HG03558 (cell line): ENCODE results near the gene MARK4.
"Not testable (repeated sequence)": the region's sequence is repeated elsewhere in the genome, so short reads cannot be mapped to it uniquely, and the experiment has no call there.

Source experiments
- ATAC-seq: cut with Tn5 transposase; IDR thresholded peaks from one replicate; pipeline ENCODE4 v1.9.1; 2021; ENCODE audit warnings: moderate number of reproducible peaks; ENCODE audit not compliant: unreplicated experiment; ENCODE audit errors: extremely low read depth

MARK4 gene

GRCh38 chr19:45269939-45270338, 18.9 kb downstream of the MARK4 start:
- ATAC-seq = not testable (repeated sequence)

DNA sequence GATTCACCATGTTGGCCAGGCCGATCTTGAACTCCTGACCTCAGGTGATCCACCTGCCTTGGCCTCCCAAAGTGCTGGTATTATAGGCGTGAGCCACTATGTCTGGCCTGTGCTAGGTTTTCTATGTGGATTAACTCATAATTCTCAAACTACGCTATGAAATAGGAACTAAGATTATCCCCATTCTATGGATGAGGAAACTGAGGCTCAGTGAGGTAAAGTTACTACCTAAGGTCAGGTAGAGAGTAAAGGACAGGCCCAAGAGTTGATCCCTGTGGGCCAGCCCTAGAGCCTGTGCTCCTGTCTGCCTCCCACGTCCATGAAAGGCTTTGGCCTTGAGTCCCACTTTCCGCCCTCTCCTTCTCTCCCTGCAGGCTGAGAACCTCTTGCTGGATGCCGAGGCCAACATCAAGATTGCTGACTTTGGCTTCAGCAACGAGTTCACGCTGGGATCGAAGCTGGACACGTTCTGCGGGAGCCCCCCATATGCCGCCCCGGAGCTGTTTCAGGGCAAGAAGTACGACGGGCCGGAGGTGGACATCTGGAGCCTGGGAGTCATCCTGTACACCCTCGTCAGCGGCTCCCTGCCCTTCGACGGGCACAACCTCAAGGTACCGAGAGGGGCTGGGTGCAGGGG, 20.1 kb downstream of the MARK4 start:
- ATAC-seq = no peak

DNA sequence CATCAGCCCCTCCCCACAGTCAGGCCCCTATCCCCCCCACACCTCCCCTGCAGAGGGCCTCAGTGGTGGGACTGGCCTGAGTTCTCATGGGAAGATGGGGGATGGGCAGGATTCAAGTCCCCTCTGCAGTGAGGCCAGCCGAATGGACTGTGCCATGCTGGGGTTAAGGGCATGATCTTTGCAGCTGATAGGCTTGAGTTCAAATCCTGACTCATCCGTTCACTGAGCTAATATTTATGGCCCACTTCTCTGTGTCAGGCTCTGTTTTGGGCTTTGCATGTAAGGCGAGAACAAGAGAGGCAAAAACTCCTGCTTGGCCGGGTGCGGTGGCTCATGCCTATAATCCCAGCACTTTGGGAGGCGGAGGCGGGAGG, 20.7 kb downstream of the MARK4 start:
- no peak for ATAC-seq

- no peak for ATAC-seq
These were observed 22.4 kb downstream of the MARK4 start for GRCh38 chr19:45273521-45273855.

GRCh38 chr19:45275370-45275971, 24.4 kb downstream of the MARK4 start:
- no peak for ATAC-seq

GRCh38 chr19:45276284-45276687, 25.2 kb downstream of the MARK4 start:
- no peak for ATAC-seq

GRCh38 chr19:45278087-45278486, 27.0 kb downstream of the MARK4 start:
- no peak for ATAC-seq

GRCh38 chr19:45279587-45280192, 28.6 kb downstream of the MARK4 start:
- no peak for ATAC-seq

DNA sequence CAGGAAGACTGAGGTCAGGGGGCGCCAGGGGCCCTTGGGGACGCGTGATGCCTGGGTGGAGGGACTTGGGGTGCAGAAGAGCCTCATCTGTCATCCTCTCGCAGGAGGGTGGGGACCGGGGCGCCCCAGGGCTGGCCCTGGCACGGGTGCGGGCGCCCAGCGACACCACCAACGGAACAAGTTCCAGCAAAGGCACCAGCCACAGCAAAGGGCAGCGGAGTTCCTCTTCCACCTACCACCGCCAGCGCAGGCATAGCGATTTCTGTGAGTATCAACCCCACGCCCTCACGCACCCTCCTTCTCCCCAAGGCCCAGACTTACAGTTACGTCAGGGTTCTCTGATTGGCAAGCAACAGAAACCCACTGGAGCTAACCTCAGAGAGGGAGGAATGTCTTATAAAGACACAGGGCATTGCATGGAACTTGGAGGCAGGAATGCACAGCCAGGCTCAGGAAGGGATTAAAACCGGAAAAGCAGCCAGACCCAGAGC, 29.4 kb downstream of the MARK4 start:
- no peak for ATAC-seq

DNA sequence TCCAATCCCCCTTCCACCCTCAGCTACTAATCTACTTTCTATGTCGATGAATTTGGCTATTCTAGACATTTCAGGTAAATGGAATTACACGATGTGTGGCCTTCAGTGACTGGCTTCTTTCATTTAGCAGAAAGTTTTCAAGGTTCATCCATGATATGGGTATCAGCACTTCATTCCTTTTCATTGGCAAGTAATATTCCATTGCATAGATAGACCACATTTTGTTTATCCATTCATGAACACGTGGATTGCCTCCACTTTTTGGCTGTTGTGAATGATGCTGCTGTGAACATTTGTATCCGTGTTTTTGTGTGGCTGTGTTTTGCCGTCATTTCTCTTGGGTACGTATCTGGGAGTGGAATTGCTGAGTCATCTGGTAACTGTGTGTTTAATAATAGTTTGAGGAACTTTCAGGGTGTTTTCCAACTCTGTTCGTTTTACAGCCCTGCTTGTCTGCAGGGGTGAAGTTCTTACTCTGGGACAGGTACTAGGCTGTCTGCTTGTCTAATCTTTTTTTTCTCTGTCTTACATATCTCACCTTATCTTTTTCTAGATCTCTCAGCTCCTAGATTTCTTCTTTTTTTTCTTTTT, 32.5 kb downstream of the MARK4 start:
- ATAC-seq = no peak

- no peak for ATAC-seq
These were observed 39.4 kb downstream of the MARK4 start for GRCh38 chr19:45290381-45290931.

DNA sequence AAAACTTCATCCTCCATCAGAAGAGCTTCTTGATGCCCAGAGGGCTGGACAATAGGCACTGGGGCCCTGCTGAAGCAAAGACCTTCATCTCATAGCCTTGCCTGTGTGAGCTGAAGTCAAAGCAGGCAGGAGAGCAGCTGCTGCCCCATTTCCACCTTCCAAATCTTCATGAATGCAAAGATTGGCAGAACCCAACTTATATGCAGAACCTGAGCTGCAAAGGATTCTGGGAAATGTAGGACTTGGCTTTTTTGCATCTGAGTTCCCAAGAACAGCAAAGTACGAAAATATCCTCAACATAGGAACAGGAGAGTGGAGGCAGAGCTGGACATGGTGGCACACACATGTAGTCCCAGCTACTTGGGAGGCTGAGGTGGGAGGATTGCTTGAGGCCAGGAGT, 40.8 kb downstream of the MARK4 start:
- ATAC-seq = no peak

DNA sequence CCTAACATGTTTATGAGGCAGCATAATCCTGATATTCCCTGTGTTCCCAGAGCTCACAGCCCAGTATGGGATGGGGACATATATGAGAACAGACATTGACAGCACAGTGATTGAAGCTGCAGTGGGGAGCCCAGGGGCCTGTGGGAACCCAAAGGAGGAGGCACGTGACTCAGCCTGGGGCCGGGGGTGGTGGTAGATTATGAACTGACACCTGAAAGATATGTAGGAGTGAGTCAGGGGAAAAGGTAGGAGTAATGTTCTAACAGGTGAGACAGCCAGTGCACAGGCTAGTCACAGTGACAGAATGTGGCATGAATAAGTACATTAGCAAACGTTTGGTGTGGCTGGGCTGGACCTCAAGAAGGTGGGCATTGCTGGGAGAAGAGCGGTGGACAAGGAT, 42.6 kb downstream of the MARK4 start:
- ATAC-seq = no peak

DNA sequence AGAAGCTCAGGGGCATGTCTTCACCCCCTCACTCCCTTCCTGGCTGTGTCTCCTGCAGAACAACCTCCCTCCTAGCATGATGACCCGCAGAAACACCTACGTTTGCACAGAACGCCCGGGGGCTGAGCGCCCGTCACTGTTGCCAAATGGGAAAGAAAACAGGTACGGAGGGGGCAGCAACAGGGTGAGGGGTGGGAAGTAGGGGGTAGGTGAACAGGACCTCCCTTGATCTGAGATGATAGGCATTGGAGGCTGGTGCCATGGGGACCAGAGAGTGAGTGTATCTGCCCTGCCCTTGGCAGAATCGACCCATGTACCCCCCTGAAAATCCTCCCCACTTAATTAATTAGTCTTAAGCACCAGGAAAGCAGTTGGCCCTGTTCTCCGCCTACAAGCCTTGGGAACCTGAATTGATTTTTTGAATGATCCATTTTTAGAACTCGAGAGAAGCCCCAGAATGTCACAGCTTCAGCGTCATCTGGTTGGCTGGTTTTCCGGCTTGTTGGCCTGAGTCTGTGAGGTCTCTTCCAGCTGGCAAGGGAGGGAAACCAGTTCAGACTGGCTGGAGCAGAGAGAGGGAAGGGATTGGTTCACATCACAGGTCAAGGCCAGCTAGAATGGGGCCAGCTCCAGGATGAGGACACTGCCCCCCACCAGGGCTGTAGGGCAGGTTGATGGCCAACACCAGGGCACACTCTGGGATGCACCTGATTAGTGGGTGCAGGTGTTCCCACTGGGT, 43.4 kb downstream of the MARK4 start:
- ATAC-seq = no peak

GRCh38 chr19:45295873-45296272, 44.8 kb downstream of the MARK4 start:
- no peak for ATAC-seq

DNA sequence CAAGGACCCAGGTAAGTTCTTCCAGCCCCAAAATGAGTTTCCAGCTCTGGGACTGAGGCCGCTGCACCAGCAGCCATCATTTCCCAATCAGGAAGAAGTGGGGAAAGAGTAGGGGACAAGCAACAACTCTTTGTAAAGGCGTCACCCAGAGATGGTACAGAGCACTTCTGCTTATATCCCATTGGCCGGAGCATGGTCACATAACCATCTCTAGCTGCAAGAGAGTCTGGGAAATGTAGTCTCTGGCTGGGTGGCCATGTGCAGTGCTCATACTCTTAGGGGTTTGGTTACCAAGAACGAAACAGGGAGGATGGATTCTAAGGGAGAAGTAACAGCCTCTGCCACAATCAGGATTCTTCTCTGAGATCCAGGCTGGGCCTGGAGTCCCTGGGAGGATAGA, 45.3 kb downstream of the MARK4 start:
- no peak for ATAC-seq

DNA sequence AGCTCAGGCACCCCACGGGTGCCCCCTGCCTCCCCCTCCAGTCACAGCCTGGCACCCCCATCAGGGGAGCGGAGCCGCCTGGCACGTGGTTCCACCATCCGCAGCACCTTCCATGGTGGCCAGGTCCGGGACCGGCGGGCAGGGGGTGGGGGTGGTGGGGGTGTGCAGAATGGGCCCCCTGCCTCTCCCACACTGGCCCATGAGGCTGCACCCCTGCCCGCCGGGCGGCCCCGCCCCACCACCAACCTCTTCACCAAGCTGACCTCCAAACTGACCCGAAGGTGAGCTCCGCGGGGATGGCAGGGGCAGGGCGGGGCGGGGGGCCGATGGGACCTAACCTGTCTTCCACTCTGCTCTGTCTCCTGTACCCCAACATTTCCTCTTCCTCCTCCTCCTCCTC, 46.6 kb downstream of the MARK4 start:
- ATAC-seq = no peak

- no peak for ATAC-seq
These were observed 47.2 kb downstream of the MARK4 start for GRCh38 chr19:45298264-45298663.

DNA sequence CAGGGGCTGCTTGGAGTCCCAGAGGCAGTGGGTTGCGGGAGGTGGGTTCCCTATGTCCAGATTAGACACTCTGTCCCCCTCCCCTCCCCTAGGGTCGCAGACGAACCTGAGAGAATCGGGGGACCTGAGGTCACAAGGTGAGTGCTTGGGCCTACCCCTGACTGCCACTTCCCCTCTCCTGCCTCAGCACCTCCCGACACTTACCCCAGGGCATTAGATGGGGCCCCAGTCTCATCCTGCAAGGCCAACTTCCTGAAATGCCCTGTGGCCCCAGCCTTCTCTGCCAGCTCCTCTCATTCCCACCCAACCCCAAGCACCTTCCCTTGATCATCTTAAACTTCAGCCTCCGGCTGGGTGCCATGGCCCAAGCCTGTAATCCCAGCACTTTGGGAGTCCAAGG, 48.6 kb downstream of the MARK4 start:
- no peak for ATAC-seq

- ATAC-seq = no peak
These were observed 51.3 kb downstream of the MARK4 start for GRCh38 chr19:45302416-45302815.
